Keratinocyte (primary cell): ENCODE measurements around the gene ATF6. TPM values are rescaled to one million over a fixed set of nuclear protein-coding genes. Genes with fewer than 3 reads are reported as not detected.

Experiments used
- DNase-seq: peaks from one replicate; pipeline ENCODE4 v3.0.0-alpha.2; 2011; ENCODE audit warnings: low read depth, missing footprints, low spot score
- FAIRE-seq: peaks from 2 replicates; lab custom pipeline; 2011; peaks lifted over from hg19 to GRCh38; lab: Jason Lieb, UNC
- H2AFZ ChIP-seq: 2 replicates; pipeline ENCODE4 v1.6.0; 2012; ENCODE audit warnings: low read length, control low read depth, inconsistent platforms; ENCODE audit not compliant: control insufficient read depth
- H3K27ac ChIP-seq: 2 replicates; pipeline ENCODE4 v1.5.1; 2011; ENCODE audit warnings: low read length; ENCODE audit not compliant: control insufficient read depth, insufficient read depth
- H3K27me3 ChIP-seq: 3 replicates; pipeline ENCODE4 v1.6.0; 2011; ENCODE audit warnings: low read length; ENCODE audit not compliant: control insufficient read depth, insufficient read depth; ENCODE audit errors: extremely low read depth
- H3K36me3 ChIP-seq, 2 experiments: 2 replicates in 1 of 2; 3 replicates in 1 of 2; pipeline ENCODE4 v1.5.1; 2011; ENCODE audit warnings: low read length in 2 of 2, mild to moderate bottlenecking in 1 of 2; ENCODE audit not compliant: control insufficient read depth in 2 of 2, insufficient read depth in 2 of 2; ENCODE audit errors: extremely low read depth in 1 of 2
- H3K4me1 ChIP-seq: 3 replicates; pipeline ENCODE4 v1.5.1; 2011; ENCODE audit warnings: low read length; ENCODE audit not compliant: control insufficient read depth, insufficient read depth; ENCODE audit errors: extremely low read depth
- H3K4me2 ChIP-seq: 3 replicates; pipeline ENCODE4 v1.6.0; 2011; ENCODE audit warnings: low read depth, low read length; ENCODE audit not compliant: control insufficient read depth, insufficient read depth; ENCODE audit errors: extremely low read depth
- H3K4me3 ChIP-seq, 3 experiments: fragments of 200-600 bp in 1 of 3; sonication (generic) in 1 of 3; 2 replicates in 2 of 3; 3 replicates in 1 of 3; pipeline ENCODE4 v1.5.1; 2011 to 2016; ENCODE audit warnings: low read length in 3 of 3, mild to moderate bottlenecking in 3 of 3, control low read depth in 2 of 3, inconsistent platforms in 1 of 3, low read depth in 1 of 3, mixed read lengths in 1 of 3, mixed run types in 1 of 3, moderate library complexity in 1 of 3; ENCODE audit not compliant: control insufficient read depth in 2 of 3, insufficient read depth in 2 of 3; ENCODE audit errors: extremely low read depth in 1 of 3
- H3K79me2 ChIP-seq: 2 replicates; pipeline ENCODE4 v1.6.0; 2012; ENCODE audit warnings: low read length; ENCODE audit not compliant: control insufficient read depth, insufficient read depth
- H3K9ac ChIP-seq: 3 replicates; pipeline ENCODE4 v1.6.0; 2011; ENCODE audit warnings: low read length; ENCODE audit not compliant: control insufficient read depth, insufficient read depth; ENCODE audit errors: extremely low read depth
- H3K9me1 ChIP-seq: 3 replicates; pipeline ENCODE4 v1.6.0; 2011; ENCODE audit warnings: low read length; ENCODE audit not compliant: control insufficient read depth, insufficient read depth; ENCODE audit errors: extremely low read depth
- H3K9me3 ChIP-seq: 2 replicates; pipeline ENCODE4 v1.5.1; 2012; ENCODE audit warnings: low read depth, low read length; ENCODE audit not compliant: control insufficient read depth
- H4K20me1 ChIP-seq: 3 replicates; pipeline ENCODE4 v1.6.0; 2011; ENCODE audit warnings: low read length; ENCODE audit not compliant: control insufficient read depth, insufficient read depth; ENCODE audit errors: extremely low read depth
- EZH2 ChIP-seq: IDR thresholded peaks from one replicate; pipeline ENCODE4 v1.6.1; 2012; ENCODE audit warnings: inconsistent platforms, mild to moderate bottlenecking, low read length, moderate library complexity
- dilution Hi-C: fragments of 300-500 bp; cut with MboI; formaldehyde crosslinking; loops from one replicate; pipeline ENCODE4 v1.7.0; 2020; ENCODE audit warnings: low sequenced_read_pairs; ENCODE audit not compliant: extremely low pct_ligation_motif_present
- polyA plus RNA-seq, 5 experiments: library from polyadenylated mRNA; depleted of rRNA in 3 of 5; stranded (reverse) in 3 of 5; stranded (forward) in 1 of 5; unstranded in 1 of 5; fragments of >200 nt; gene quantifications; 1 replicate in 1 of 5; 2 replicates in 3 of 5; 3 replicates in 1 of 5; pipeline versions ENCODE4 v1.2.1 to v1.2.3, GENCODE V29; 2011 to 2012; ENCODE audit warnings: missing spikeins in 2 of 5, low read depth in 1 of 5, low replicate concordance in 1 of 5
- TF ChIP-seq, protein P1 (sequence below), 3 experiments: IDR thresholded peaks in 1 of 3; conservative IDR thresholded peaks in 1 of 3; optimal IDR thresholded peaks in 1 of 3; 2 replicates in 2 of 3; 3 replicates in 1 of 3; pipeline versions ENCODE3 to v1.5.1; 2011; ENCODE audit warnings: low read length in 3 of 3, mild to moderate bottlenecking in 3 of 3, moderate library complexity in 2 of 3, control low read depth in 1 of 3, inconsistent platforms in 1 of 3; ENCODE audit not compliant: insufficient read depth in 2 of 3; ENCODE audit errors: extremely low read depth in 1 of 3

The ATF6 gene
- polyA plus RNA-seq, 1 donor (not counting 4 experiments of a cell fraction or from before 2014, with no cell fraction given): 19.7 TPM

DNA sequence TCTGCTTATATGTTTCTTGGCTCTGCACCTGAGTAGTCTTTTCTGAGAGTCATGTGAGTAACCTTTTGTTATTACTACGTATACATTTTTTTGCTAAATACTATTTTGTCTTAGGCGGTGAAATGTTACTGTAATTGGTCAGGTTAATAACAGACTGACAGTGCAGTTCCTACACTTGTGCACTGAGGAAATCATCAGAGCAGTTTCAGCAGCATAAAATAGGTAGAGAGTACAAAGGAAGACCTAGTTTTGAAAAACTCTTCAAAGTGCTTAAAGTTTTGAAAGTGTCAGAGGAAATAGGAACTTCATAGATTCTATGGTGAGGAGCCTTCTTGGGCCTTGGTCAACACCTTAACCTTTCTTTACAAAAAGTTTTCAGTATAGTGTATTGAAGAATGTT, 11.1 kb downstream of the ATF6 start:
- Histone ChIP-seq H3K9me3 (no peaks in the 10 kb centered on the region), H2AFZ (no peak overlapping the region), H4K20me1 (peaks cover 2% of the 10 kb centered on the region), H3K4me3 (no peak overlapping the region), H3K27ac (no peak overlapping the region), H3K4me1 (no peaks in the 10 kb centered on the region), H3K27me3 (no peaks in the 10 kb centered on the region), H3K79me2 (peaks cover 18% of the 10 kb centered on the region), H3K9me1 (no peaks in the 10 kb centered on the region), H3K36me3 (no peaks in the 10 kb centered on the region), H3K9ac (no peak overlapping the region), H3K4me2 (no peak overlapping the region)
- FAIRE-seq (no peak), DNase-seq (no peak)
- no peak for TF ChIP-seq EZH2
- TF ChIP-seq, protein P1, sequence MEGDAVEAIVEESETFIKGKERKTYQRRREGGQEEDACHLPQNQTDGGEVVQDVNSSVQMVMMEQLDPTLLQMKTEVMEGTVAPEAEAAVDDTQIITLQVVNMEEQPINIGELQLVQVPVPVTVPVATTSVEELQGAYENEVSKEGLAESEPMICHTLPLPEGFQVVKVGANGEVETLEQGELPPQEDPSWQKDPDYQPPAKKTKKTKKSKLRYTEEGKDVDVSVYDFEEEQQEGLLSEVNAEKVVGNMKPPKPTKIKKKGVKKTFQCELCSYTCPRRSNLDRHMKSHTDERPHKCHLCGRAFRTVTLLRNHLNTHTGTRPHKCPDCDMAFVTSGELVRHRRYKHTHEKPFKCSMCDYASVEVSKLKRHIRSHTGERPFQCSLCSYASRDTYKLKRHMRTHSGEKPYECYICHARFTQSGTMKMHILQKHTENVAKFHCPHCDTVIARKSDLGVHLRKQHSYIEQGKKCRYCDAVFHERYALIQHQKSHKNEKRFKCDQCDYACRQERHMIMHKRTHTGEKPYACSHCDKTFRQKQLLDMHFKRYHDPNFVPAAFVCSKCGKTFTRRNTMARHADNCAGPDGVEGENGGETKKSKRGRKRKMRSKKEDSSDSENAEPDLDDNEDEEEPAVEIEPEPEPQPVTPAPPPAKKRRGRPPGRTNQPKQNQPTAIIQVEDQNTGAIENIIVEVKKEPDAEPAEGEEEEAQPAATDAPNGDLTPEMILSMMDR (optimal IDR thresholded peaks at IDR 0.05 in 1 of 3, IDR thresholded peaks at IDR 0.05 in 1 of 3, conservative IDR thresholded peaks at IDR 0.05 in 1 of 3; ENCODE audit: extremely low read depth in 1 of 3, insufficient read depth in 2 of 3, low read length in 3 of 3): no peak
- dilution Hi-C loops: no loop called here

DNA sequence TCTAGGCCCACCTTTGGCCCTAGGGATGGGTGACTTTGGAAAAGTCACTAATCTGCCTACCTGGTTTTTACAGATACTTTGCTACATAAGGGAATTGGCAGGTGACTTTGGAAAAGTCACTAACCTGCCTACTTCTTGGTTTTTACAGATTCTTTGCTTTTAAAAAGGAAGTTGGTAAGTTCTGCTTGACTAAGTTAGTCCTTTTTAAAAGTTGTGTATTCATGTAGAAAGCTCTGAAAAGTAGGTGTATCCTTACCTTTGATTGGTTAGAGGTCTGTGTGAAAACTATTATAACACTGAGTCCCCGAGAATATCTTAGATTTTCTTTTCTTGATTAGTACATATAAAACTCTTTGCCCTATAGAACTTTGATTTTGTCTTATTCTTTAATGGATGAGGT, 12.4 kb downstream of the ATF6 start:
- H3K79me2 ChIP-seq: peaks cover 16% of the 10 kb centered on the region
- no peaks in the 10 kb centered on the region for H3K27me3 ChIP-seq
- dilution Hi-C loops: no loop called here
- no peak for DNase-seq
- TF ChIP-seq, protein P1 (optimal IDR thresholded peaks at IDR 0.05 in 1 of 3, IDR thresholded peaks at IDR 0.05 in 1 of 3, conservative IDR thresholded peaks at IDR 0.05 in 1 of 3; ENCODE audit: extremely low read depth in 1 of 3, insufficient read depth in 2 of 3, low read length in 3 of 3): no peak
- no peak for TF ChIP-seq EZH2
- no peak for FAIRE-seq
- H3K4me1 ChIP-seq: no peaks in the 10 kb centered on the region
- H3K9me1 ChIP-seq: no peaks in the 10 kb centered on the region
- H3K36me3 ChIP-seq: peaks cover 0 to 2% of the 10 kb centered on the region in 2 experiments
- H3K27ac ChIP-seq: no peak overlapping the region
- H3K4me2 ChIP-seq: no peak overlapping the region
- no peak overlapping the region for H3K9ac ChIP-seq
- H3K4me3 ChIP-seq: no peak overlapping the region
- H4K20me1 ChIP-seq: peaks cover 2% of the 10 kb centered on the region
- no peaks in the 10 kb centered on the region for H3K9me3 ChIP-seq
- no peak overlapping the region for H2AFZ ChIP-seq
